ENCODE results near the gene NPAS2.

Gene NPAS2

DNA sequence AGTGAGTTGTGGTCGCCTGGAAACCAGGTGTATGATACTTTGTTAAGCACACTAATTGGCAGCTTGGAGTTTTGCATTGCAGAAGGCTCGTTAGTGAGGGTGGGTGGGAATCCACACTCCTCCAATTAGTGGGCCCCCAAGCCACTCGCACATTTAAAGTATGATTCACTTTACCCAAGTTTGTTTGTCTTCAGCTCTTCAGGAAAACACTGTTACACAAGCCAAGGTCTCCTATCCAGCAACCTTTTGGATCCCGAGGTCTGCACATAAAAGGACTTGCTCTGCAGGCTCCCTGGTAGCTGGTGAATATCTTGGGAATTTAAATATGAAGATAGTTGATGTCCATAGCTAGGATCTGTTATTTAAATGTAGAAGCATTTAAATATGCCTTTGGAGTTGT is 66.1 kb downstream of the NPAS2 start:
- H3K36me3 ChIP-seq (ENCODE audit: insufficient read depth, low read length) = no peaks in the 10 kb centered on the region
- peaks cover 6% of the 10 kb centered on the region; the same call in 1 of the 2 replicates for H3K4me1 ChIP-seq (ENCODE audit: insufficient read depth, low read length)
- no peaks in the 10 kb centered on the region for H3K9me3 ChIP-seq (ENCODE audit: control insufficient read depth, insufficient read depth, low read length)
- no peak overlapping the region for H3K9ac ChIP-seq (ENCODE audit: low read depth, low read length)

DNA sequence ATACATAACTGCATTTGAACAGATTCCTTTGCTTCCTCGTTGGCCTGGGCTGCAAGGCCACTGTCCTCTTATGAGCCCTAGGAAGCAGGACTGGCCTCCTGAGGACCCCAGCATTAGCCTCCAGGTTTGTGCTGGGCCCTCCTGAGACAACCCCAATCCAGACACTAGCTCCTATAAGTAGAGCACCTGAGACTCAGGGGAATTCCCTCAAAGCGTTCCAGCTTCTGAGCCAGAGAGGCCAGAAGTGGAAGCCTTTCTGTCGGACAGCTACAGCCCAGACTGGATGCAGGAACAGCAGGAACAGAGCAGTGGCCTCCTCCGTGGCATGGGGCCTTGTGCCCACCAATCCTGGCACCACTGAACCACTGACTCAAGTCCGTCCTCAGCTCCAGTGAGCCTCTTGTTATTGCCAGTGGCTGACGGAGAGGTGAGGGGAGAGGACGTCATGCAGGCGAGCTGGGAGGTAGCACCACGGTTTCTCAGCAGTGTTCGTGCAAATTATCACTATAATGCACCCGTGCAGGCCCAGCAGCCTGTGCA is 67.2 kb downstream of the NPAS2 start:
- H3K9ac ChIP-seq (ENCODE audit: low read depth, low read length) = no peak overlapping the region
- H3K36me3 ChIP-seq (ENCODE audit: insufficient read depth, low read length) = no peaks in the 10 kb centered on the region
- H3K4me1 ChIP-seq (ENCODE audit: insufficient read depth, low read length) = peaks cover 6% of the 10 kb centered on the region; the same call in 1 of the 2 replicates
- H3K9me3 ChIP-seq (ENCODE audit: control insufficient read depth, insufficient read depth, low read length) = no peaks in the 10 kb centered on the region

DNA sequence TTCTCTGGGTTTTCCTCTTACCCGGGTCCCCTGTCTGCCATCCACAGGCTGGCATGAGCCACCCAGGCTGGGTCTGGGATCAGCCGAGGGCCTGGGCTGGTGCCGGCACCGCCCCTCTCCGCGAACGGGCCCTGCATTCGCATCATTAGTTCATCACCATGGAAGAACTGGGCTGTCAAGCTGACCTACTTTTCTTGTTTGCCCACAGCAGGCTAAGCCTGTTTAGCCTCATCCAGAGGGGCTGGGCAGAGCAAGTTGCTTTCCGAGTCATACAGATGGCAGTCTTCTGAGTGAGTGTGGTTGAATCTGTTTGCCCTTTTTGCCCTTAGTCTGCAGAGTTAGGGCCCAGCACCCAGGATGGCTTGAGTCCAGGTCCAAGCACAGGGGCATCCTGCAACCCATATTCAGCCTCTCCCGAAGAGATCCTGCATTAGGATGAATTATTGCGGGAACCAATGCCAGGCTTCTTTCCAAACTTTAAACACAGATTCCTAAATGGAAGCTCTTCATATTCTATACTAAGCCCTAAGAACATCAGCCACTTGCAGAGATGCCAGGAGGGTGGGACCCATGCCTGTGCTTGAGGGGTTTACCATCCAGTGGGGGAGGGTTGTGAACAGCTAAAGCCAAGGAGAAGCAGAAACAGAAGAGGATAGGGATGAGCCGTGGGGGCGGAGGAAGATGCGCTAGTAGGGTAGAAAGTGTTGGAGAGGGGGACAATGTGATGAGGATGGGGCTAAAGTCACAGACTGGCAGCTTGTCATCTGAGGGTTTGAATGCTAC is 68.0 kb downstream of the NPAS2 start:
- Histone ChIP-seq H3K9ac (ENCODE audit: low read depth, low read length) (no peak overlapping the region), H3K4me1 (ENCODE audit: insufficient read depth, low read length) (peaks cover 6% of the 10 kb centered on the region; the same call in 1 of the 2 replicates), H3K36me3 (ENCODE audit: insufficient read depth, low read length) (no peaks in the 10 kb centered on the region), H3K9me3 (ENCODE audit: control insufficient read depth, insufficient read depth, low read length) (no peaks in the 10 kb centered on the region)

DNA sequence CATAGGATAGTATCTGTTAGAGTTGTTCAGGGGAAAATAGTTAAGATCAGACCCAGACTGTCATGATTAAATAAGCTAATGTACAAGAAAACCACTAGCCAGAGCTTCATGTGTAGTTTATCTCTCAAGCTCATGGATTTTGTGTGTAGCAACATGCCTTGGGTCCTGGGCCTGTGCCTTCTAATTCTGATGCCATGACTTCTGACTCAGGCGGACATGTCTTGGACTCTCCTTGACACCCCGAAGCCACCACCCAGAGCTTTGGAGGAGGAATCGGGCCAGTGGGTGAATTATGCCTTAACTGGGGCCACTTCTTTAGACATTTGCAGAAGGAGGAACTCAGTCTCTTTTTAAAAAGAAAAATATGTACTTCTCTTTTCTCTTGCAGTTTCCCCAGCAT is 68.7 kb downstream of the NPAS2 start:
- Histone ChIP-seq H3K36me3 (ENCODE audit: insufficient read depth, low read length) (no peaks in the 10 kb centered on the region), H3K4me1 (ENCODE audit: insufficient read depth, low read length) (peaks cover 6% of the 10 kb centered on the region; the same call in 1 of the 2 replicates), H3K9me3 (ENCODE audit: control insufficient read depth, insufficient read depth, low read length) (no peaks in the 10 kb centered on the region), H3K9ac (ENCODE audit: low read depth, low read length) (no peak overlapping the region)

DNA sequence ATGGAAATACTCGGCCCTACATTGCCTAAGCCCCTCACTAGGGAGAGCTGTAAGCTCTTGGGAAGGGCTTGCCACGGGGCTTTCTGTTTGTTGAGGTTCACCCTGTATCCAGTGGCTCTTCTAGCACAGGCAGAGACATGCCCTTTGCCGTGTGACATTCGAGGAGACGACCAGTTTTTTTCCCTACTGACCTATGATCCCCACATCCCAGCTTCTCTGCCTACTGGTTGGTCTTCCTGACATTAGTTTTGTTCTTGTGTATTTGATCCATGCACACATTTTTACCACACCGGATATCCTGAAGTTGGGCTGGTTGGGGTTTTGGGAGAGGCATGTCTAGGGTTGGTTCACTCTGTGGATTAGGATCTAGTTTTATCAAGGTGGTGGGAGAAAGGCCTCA is 69.3 kb downstream of the NPAS2 start:
- no peaks in the 10 kb centered on the region for H3K9me3 ChIP-seq (ENCODE audit: control insufficient read depth, insufficient read depth, low read length)
- peaks cover 6% of the 10 kb centered on the region; the same call in 1 of the 2 replicates for H3K4me1 ChIP-seq (ENCODE audit: insufficient read depth, low read length)
- H3K9ac ChIP-seq (ENCODE audit: low read depth, low read length) = no peak overlapping the region
- H3K36me3 ChIP-seq (ENCODE audit: insufficient read depth, low read length) = no peaks in the 10 kb centered on the region

DNA sequence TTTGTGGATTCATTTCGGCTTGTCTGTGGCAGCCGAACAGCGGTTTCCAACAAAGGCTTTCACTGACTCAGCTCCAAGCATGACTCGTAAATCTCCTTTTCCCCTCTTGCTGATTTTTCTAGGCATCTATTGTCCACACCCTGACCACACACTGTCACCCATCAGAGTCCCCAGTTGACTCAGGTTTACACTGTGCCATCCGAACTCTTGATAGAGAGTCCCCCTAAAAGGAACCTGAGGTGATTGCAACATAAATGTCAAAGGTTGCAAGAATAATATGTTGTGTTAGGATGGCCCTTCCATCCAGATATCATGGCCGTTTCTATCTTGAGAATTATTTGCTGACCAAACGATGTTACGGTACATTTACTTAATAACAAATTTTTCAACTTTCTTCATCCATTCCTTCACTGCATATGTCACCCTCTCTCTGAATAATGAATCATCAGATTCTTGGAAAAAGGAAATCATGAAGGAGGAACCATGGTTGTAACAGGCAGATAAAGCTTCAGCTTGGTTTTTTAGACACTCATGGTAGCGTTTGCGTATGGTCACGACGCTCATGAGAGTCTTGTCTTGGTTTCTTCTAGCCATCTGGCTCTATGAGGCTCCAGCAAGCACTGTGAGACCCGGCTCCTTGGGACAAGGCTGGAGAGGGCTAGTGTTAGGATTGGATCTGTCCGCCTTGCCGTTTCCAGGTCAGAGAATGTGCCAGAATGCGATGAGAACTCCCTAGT is 72.1 kb downstream of the NPAS2 start:
- no peak overlapping the region for H3K9ac ChIP-seq (ENCODE audit: low read depth, low read length)
- no peaks in the 10 kb centered on the region for H3K36me3 ChIP-seq (ENCODE audit: insufficient read depth, low read length)
- H3K4me1 ChIP-seq (ENCODE audit: insufficient read depth, low read length) = no peaks in the 10 kb centered on the region
- H3K9me3 ChIP-seq (ENCODE audit: control insufficient read depth, insufficient read depth, low read length) = no peaks in the 10 kb centered on the region

DNA sequence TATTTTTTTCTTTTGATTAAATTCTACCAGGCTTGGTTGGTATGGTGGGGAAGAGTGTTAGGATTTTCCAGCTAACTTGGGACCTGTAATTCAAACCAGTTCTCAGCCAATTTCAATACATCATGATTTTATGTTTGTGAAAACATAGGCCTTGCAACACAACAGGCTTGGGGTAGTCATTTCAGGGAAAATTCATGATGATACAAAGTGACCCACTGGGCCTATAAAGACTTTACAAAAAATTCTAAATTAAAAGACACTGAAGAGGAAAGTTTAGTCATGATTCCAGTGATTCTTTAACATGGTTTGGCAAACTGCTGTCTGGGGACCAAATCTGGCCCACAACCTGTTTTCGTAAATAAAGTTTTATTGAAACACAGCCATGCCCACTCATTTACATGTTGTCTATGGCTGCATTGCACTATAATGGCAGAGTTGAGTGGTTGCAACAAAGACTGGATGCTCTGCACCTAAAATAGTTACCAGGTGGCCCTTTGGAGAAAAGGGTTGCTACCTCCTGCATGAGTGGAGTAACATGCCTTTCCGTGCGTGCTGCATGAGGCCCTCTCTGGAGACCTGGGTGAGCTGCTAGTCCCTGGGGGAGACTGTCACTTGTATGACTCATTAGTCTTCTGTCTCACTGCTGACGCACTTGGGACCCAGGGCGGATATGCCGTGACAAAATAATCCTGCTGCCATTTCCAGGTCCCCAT is 73.6 kb downstream of the NPAS2 start:
- Histone ChIP-seq H3K9ac (ENCODE audit: low read depth, low read length) (no peak overlapping the region), H3K9me3 (ENCODE audit: control insufficient read depth, insufficient read depth, low read length) (no peaks in the 10 kb centered on the region), H3K36me3 (ENCODE audit: insufficient read depth, low read length) (no peaks in the 10 kb centered on the region), H3K4me1 (ENCODE audit: insufficient read depth, low read length) (no peaks in the 10 kb centered on the region)

DNA sequence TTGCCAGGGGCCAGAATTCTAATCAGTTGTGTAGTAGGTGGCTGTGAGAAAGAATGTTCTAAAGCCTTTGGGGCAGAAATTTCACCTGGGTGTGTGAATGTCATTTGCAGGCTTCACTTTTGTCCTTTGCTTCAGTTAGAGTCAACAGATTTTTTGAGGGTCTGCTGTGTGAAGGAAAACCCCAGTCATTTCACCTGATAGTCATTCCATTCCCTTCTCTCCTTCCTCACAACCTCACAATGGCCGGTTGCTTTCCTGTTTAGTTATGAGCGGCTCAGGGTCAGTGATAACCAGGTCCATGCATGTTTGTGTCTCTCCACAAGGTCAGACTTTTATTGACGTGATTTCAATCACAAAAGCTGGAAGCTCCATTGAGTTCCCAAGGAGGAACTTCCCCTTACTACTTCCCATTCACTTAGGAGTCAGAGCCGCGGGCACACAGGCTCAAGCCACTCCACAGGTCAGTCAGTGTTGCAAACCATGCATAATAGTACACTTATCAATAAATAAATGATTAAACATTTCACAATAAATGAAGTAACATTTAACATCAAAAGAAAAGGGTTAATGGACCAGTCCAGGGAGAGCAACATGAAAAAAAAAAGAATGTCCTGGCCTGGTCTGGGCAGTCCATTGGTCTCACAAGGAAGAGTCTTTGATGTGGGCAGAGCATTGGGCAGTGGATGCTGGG is 74.3 kb downstream of the NPAS2 start:
- H3K9me3 ChIP-seq (ENCODE audit: control insufficient read depth, insufficient read depth, low read length) = no peaks in the 10 kb centered on the region
- H3K4me1 ChIP-seq (ENCODE audit: insufficient read depth, low read length) = no peaks in the 10 kb centered on the region
- no peak overlapping the region for H3K9ac ChIP-seq (ENCODE audit: low read depth, low read length)
- H3K36me3 ChIP-seq (ENCODE audit: insufficient read depth, low read length) = no peaks in the 10 kb centered on the region

DNA sequence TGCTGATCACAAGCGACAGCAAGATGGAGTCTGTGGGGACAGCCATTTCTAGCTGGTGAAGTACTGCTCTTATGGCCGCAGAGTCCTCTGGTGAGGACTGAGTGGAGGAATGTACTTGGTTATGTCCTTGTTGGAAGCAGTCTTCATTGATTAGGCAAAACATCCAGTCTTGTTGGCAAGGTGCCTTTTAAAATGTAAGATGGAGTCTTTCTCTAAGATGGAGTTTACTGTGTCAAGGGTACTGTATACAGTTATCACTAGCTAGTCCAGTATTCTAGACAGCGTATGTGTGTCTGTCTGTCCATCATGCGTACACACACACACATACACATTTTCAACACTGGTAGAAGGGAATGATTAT is 74.8 kb downstream of the NPAS2 start:
- H3K9ac ChIP-seq (ENCODE audit: low read depth, low read length) = no peak overlapping the region
- H3K9me3 ChIP-seq (ENCODE audit: control insufficient read depth, insufficient read depth, low read length) = no peaks in the 10 kb centered on the region
- no peaks in the 10 kb centered on the region for H3K36me3 ChIP-seq (ENCODE audit: insufficient read depth, low read length)
- H3K4me1 ChIP-seq (ENCODE audit: insufficient read depth, low read length) = no peaks in the 10 kb centered on the region

DNA sequence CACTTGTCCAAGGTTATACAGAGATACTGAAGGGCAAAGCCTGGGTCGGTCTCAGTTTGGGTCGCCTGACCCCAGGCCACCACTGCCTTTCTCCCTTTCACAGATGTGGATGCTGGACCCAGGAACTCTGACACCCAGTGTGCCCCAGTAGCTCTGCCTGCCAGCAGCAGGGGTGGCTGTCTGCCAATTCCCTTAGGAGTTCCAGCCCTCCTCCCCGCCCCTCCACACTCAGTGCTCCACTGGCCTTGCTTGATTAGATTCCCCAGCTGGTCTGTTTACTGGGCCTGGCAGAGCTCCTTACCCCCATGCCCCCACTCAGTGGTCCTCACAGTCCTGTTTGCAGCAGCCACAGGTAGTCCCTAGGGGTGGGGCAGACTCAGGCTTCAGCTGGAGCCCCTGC is 75.5 kb downstream of the NPAS2 start:
- Histone ChIP-seq H3K4me1 (ENCODE audit: insufficient read depth, low read length) (no peaks in the 10 kb centered on the region), H3K9ac (ENCODE audit: low read depth, low read length) (no peak overlapping the region), H3K36me3 (ENCODE audit: insufficient read depth, low read length) (no peaks in the 10 kb centered on the region), H3K9me3 (ENCODE audit: control insufficient read depth, insufficient read depth, low read length) (no peaks in the 10 kb centered on the region)

DNA sequence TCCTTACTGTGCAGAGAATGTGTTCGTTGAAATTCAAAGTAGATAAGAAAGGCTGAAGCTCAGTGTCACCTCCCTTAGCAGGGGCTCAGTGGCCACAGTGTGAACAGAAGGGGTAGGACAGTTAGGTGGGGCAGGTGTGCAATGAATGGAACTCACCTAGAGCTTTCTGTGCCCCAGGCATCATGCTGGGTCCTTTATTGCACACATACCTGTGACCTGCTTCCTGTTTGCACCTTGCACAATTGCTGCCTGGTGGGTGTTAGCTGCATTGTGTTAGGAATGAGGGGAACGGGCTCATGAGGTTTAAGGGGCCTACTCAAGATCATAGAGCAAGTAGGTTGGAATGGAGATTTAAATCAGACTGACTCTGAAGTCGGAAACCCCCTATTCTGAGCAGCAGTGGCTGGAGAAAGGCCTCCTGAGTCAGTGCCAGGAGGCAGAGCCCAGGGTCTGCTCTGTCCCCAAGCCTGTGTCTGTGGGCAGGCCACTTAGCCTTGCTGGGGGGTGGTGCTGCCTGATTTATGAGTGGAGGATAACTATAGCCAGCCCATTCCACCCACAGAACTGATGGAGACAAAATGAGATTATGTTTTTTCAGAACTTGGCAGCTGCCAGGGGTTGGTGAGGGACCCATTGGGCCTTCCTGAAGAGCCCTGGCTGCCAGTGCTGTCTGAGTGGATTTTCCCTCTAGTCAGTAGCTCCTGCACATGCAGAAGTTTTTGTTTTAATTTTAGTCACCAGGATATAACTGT is 76.2 kb downstream of the NPAS2 start:
- Histone ChIP-seq H3K9me3 (ENCODE audit: control insufficient read depth, insufficient read depth, low read length) (no peaks in the 10 kb centered on the region), H3K9ac (ENCODE audit: low read depth, low read length) (no peak overlapping the region), H3K36me3 (ENCODE audit: insufficient read depth, low read length) (no peaks in the 10 kb centered on the region), H3K4me1 (ENCODE audit: insufficient read depth, low read length) (no peaks in the 10 kb centered on the region)

DNA sequence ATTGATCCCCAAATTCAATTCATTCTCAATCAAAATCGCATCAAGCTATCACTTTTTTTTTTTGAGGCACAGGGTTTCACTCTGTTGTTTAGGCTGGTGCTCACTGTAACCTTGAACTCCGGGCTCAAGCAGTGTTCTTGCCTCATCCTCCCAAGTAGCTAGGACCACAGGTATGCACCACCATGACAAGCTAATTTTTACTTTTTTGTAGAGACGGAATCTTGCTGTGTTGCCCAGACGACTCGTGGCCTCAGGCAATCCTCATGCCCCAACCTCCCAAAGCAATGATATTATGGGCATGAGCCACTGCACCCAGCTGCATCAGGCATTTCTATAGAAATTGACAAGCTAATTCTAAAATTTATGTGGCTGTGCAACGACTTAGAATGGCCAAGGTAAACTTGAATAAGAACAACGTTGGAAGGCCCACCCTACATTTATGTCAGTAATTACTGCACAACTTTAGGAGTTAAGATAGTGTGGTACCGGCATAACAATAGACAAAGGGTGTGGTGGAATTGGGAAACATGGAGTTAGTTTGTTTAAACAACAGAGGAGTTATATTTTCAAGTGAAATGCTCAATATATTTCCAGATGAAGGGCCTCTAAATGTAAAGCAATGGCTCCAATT is 78.2 kb downstream of the NPAS2 start:
- Histone ChIP-seq H3K9ac (ENCODE audit: low read depth, low read length) (no peak overlapping the region), H3K36me3 (ENCODE audit: insufficient read depth, low read length) (no peaks in the 10 kb centered on the region), H3K9me3 (ENCODE audit: control insufficient read depth, insufficient read depth, low read length) (no peaks in the 10 kb centered on the region), H3K4me1 (ENCODE audit: insufficient read depth, low read length) (no peaks in the 10 kb centered on the region)

DNA sequence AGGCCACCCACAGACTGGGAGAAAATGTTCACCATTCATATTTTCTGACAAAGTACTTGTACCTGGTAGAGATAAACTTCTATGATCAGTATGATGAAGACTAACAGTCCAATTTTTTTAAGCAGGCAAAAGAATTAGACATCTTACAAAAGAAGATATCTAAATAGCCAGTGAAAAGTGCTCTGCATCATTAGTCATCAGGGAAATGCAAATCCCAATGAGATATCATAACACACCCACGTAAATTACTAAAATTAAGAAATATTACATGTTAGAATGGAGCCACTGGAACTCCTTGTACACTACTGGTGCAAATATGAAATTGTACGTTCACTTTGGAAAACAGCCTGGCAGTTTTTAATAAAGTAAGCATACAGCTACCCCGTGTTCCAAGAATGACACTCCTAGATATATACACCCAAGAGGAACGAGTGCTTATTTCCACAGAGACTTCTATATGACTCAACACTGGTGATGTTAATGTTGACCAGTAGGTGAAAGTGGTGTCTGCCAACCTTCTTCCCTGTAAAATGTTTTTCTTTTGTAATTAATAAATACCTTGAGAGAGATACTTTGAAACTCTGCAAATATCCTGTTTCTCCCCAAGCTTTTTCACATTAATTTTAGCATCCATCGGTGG is 80.3 kb downstream of the NPAS2 start:
- Histone ChIP-seq H3K9me3 (ENCODE audit: control insufficient read depth, insufficient read depth, low read length) (no peaks in the 10 kb centered on the region), H3K4me1 (ENCODE audit: insufficient read depth, low read length) (no peaks in the 10 kb centered on the region)

More for the DNA sequence above, 80.3 kb downstream of the NPAS2 start:
- no peaks in the 10 kb centered on the region for H3K36me3 ChIP-seq (ENCODE audit: insufficient read depth, low read length)
- no peak overlapping the region for H3K9ac ChIP-seq (ENCODE audit: low read depth, low read length)
